Epithelial cell of prostate (primary cell): ENCODE data around the gene MUC13.
A peak's percentile ranks its signal among the peaks of the same experiment; 100 is the strongest.
"Not testable (repeated sequence)": the region's sequence is repeated elsewhere in the genome, so short reads cannot be mapped to it uniquely, and the experiment has no call there.

Source experiments
- DNase-seq: peaks from one replicate; pipeline ENCODE4 v3.0.0-alpha.2; 2011; ENCODE audit warnings: low read depth, low spot score
- H3K27ac ChIP-seq: fragments of 450-650 bp; 2 replicates; pipeline ENCODE4 v1.5.1; 2017; ENCODE audit warnings: mild to moderate bottlenecking

Gene MUC13, protein sequence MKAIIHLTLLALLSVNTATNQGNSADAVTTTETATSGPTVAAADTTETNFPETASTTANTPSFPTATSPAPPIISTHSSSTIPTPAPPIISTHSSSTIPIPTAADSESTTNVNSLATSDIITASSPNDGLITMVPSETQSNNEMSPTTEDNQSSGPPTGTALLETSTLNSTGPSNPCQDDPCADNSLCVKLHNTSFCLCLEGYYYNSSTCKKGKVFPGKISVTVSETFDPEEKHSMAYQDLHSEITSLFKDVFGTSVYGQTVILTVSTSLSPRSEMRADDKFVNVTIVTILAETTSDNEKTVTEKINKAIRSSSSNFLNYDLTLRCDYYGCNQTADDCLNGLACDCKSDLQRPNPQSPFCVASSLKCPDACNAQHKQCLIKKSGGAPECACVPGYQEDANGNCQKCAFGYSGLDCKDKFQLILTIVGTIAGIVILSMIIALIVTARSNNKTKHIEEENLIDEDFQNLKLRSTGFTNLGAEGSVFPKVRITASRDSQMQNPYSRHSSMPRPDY

DNA sequence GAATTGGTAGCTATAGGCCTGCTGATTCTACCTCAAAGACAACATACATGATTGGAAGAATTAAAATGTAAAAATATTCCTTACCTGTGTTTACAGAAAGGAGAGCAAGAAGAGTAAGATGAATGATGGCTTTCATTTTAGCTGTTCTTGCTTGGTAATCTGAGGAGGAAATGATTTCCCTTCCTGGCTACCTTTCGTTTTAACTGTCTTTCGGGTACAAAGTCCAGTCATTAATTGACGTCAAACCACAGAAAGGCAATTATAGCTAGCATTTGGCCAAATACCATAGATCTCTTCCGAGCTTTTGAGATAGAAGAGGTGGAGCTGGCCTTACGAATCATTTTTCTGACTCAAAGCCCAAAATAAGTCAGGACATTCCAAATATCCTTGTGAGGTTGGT, at the start of gene MUC13:
Gene MUC13 (minus strand): TSS at position 175 of the 400 bp plus-strand sequence. CDS start 39 bp downstream, at position 136.
- no peak within 1 kb of the TSS for H3K27ac ChIP-seq
- DNase-seq = no peak

DNA sequence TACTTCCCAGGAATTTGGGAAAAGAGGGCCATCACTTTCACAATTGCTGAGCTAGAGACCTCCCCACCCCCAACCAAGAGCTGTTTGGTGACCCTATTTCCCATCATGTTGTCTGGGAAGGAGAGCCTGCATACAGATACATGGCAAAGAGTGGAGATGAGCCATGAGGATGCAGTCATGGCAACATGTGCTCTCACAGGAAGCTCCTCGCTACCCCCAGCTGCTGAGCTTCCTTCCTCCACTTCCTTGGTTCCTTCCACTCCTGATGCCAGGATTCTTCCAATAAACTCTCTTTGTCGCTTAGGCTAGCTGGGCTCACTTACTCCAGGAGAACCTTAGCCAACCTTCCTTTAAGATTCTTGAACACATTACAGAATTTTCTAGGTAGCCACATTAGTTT, 48.3 kb upstream of the MUC13 start:
- DNase-seq = no peak
- H3K27ac ChIP-seq = no peak overlapping the region

GRCh38 chr3:124981472-124981871, 46.9 kb upstream of the MUC13 start:
- no peak for DNase-seq
- no peak overlapping the region for H3K27ac ChIP-seq

DNA sequence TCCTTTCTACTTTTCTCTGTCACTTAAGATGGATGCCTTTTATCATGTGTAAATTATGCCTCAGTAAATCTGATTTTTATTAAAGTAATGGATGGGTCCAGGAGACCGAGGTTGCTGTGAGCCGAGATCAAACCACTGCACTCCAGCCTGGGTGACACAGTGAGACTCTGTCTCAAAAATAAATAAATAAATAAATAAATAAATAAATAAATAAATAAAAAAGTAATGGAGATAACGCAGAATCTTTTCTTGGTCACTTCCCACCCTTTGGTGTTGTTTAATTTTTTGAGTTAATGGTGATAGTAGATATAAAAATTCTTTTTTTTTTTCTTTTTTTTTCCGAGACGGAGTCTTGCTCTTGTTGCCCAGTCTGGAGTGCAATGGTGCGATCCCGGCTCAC, 44.1 kb upstream of the MUC13 start:
- no peak for DNase-seq
- H3K27ac ChIP-seq = no peak overlapping the region

DNA sequence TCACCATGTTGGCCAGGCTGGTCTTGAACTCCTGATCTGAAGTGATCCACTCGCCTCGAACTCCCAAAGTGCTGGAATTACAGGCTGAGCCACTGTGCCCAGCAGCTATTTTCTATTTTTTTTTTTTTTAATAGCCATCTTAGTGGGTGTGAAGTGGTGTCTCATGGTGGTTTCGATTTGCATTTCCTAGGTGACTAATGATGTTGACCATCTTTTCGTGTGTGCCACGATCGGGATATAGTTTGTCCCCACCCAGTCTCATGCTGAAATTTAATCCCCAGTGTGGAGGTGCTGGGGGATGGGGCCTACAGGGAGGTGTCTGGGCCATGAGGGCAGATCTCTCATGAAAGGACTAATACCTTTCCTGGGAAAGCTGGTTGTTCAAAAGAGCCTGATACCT, 41.8 kb upstream of the MUC13 start:
- no peak overlapping the region for H3K27ac ChIP-seq
- no peak for DNase-seq

- DNase-seq = no peak
- H3K27ac ChIP-seq = peak overlapping the region; percentile 12
These were observed 40.1 kb upstream of the MUC13 start for GRCh38 chr3:124974691-124975090.

- H3K27ac ChIP-seq = no peak overlapping the region
- no peak for DNase-seq
These were observed 38.7 kb upstream of the MUC13 start for GRCh38 chr3:124973290-124973689.

- no peak overlapping the region for H3K27ac ChIP-seq
- no peak for DNase-seq
These were observed 37.9 kb upstream of the MUC13 start for GRCh38 chr3:124972457-124972856.

- no peak for DNase-seq
- H3K27ac ChIP-seq = no peak overlapping the region
These were observed 35.6 kb upstream of the MUC13 start for GRCh38 chr3:124969963-124970722.

DNA sequence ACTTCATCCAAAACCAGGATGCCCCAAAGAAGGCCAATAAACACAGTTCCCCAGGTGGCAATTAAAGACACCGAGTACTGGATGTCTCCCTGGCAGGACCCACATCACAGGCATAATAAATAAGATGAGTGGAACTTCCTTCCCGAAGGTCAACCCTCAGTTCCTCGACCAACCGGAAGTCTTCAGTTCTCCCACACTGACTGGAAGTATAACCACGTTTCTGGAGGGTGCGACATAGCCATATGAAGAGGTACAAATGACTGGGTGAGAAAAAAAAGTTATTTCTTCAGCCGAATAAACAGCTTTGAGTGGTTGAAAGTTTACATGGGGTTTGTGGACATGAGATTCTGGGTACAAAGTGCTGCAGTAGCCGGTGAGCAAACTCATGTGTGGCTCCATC, 34.6 kb upstream of the MUC13 start:
- DNase-seq = no peak
- no peak overlapping the region for H3K27ac ChIP-seq

GRCh38 chr3:124967964-124968363, 33.4 kb upstream of the MUC13 start:
- DNase-seq = no peak
- H3K27ac ChIP-seq = no peak overlapping the region

GRCh38 chr3:124966521-124967445, 32.2 kb upstream of the MUC13 start:
- DNase-seq = no peak
- no peak overlapping the region for H3K27ac ChIP-seq

DNA sequence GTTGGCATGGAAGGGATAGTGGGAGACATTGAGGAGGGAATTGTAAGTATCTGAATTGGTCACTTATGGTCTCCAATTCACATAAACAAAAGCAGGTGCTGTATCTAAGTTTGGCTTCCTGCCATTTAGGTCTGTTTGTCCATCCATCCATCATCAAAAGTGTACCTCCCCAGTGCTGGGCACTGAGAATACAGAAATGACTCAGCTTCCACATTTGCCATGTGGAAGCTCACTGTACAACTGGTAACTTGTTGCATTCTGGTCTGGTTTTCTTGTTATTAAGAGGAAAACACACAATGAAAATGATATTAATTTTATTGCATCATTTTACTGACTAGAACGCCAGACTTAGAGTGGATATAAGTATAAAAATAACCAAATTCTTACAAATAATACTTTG, 30.9 kb upstream of the MUC13 start:
- no peak for DNase-seq
- no peak overlapping the region for H3K27ac ChIP-seq

- H3K27ac ChIP-seq = no peak overlapping the region
- no peak for DNase-seq
These were observed 29.8 kb upstream of the MUC13 start for GRCh38 chr3:124964387-124964786.

DNA sequence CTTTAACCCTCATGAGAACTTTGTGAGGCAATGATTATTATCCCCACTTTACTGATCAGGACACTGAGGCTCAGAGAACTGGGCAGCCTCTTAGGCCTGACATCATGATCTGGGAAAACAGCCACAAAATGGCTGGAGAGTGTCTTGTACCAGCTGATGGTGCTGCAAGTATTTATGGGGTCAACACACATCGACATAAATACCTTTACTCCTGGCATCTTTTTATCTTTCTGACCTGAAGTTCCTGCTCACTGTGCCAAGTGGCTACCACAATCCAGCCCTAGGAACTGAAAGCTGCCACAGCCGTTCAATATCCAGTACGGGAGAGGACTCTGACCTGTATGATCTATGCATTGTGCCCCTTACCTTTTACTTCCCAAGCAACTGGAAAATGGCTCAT, 29.2 kb upstream of the MUC13 start:
- H3K27ac ChIP-seq = no peak overlapping the region
- no peak for DNase-seq

GRCh38 chr3:124962403-124962940, 27.9 kb upstream of the MUC13 start:
- no peak for DNase-seq
- H3K27ac ChIP-seq = no peak overlapping the region

DNA sequence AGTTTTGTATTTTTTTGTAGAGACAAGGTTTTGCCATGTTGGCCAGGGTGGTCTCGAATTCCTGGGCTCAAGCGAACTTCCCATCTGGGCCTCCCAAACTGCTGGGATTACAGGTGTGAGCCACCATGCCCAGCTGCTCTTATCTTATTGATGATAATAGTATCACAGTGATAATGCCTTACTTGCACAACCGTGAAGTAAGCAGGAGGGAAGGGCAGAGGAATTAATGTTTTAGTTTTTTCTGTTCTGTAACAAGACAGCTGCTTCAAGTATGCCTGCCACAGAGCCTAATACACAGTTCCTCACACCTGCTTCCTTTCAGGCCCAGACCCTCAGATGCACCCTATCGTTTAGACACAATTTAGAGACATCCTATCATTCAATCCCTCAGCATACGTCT, 26.1 kb upstream of the MUC13 start:
- no peak for DNase-seq
- no peak overlapping the region for H3K27ac ChIP-seq

DNA sequence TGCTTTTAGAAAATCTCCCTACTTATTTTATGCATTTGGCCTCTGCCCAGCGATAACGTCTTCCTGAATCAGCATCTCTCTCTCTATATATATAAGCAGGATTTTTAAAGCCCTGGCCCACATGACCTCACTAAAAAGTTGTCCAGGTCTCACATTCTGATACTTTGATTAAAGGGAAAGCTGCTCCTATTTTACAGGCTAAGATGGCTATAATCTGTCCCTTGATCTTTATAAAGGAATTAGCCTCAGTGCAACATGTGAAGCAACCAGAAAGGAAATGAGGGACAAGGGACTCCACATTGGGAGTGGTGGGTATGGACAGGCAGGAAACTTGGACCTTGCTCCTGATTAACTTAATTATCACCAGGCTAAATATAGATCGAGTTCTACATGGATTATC, 25.6 kb upstream of the MUC13 start:
- no peak overlapping the region for H3K27ac ChIP-seq
- DNase-seq = no peak

- not testable (repeated sequence) for DNase-seq
These were observed 23.4 kb upstream of the MUC13 start for GRCh38 chr3:124957951-124958350.

DNA sequence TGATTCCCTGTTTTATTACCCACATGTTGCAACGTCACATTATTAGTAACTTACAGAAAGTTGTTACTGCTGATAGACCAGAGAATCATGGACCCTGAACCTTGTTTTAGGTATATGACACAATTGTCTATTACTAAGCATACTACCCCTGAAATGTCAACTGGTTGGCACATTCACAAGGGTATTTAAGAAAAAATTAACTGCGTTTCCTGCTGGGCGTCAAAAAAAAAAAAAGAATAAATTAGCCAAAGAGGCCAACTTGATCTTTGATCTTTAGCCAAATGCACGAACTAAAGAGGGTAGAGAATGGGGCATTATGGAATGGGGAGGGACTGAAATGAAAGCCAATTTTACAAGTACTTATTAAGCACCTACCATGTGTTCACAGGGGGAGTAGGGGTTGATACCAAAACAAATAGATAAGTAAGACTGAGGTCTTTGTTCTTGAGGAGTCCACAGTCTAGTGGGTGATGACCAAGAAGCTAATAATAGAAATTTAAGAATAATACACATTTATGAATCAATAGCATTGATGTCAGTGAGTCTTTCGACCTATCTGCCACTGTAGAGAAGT, 17.8 kb upstream of the MUC13 start:
- no peak for DNase-seq
- peak overlapping the region; percentile 83 for H3K27ac ChIP-seq

More at GRCh38 chr3:124957951-124958350, 23.4 kb upstream of the MUC13 start:
- not testable (repeated sequence) for H3K27ac ChIP-seq
